NK-92 (cell line): ENCODE data around the gene RAD51B.
"Not testable (repeated sequence)": the region's sequence is repeated elsewhere in the genome, so short reads cannot be mapped to it uniquely, and the experiment has no call there.

Experiments used
- DNase-seq: peaks from one replicate; lab custom pipeline; 2025; ENCODE audit not compliant: unreplicated experiment; lab: John Stamatoyannopoulos, UW

The RAD51B gene

GRCh38 chr14:67943947-67944346 lies 124.4 kb downstream of the RAD51B start:
- no peak for DNase-seq

- no peak for DNase-seq
Observed at GRCh38 chr14:67944605-67945004, 125.0 kb downstream of the RAD51B start.

- no peak for DNase-seq
Observed at GRCh38 chr14:67949771-67950170, 130.2 kb downstream of the RAD51B start.

- DNase-seq: no peak
Observed at GRCh38 chr14:67950386-67950785, 130.8 kb downstream of the RAD51B start.

GRCh38 chr14:67951529-67952135 lies 132.1 kb downstream of the RAD51B start:
- no peak for DNase-seq

GRCh38 chr14:67952381-67952780 lies 132.8 kb downstream of the RAD51B start:
- DNase-seq: no peak

- no peak for DNase-seq
Observed at GRCh38 chr14:67952786-67953185, 133.2 kb downstream of the RAD51B start.

- no peak for DNase-seq
Observed at GRCh38 chr14:67955261-67955660, 135.7 kb downstream of the RAD51B start.

- DNase-seq: no peak
Observed at GRCh38 chr14:67957946-67958345, 138.4 kb downstream of the RAD51B start.

- no peak for DNase-seq
Observed at GRCh38 chr14:67961676-67962075, 142.1 kb downstream of the RAD51B start.

- no peak for DNase-seq
Observed at GRCh38 chr14:67962215-67962644, 142.7 kb downstream of the RAD51B start.

GRCh38 chr14:67963545-67963944 lies 144.0 kb downstream of the RAD51B start:
- DNase-seq: no peak

- DNase-seq: no peak
Observed at GRCh38 chr14:67963960-67964812, 144.6 kb downstream of the RAD51B start.

- no peak for DNase-seq
Observed at GRCh38 chr14:67965696-67966095, 146.1 kb downstream of the RAD51B start.

GRCh38 chr14:67967206-67967605 lies 147.6 kb downstream of the RAD51B start:
- no peak for DNase-seq

GRCh38 chr14:67967970-67968369 lies 148.4 kb downstream of the RAD51B start:
- DNase-seq: not testable (repeated sequence)

- DNase-seq: no peak
Observed at GRCh38 chr14:67970923-67971322, 151.3 kb downstream of the RAD51B start.

GRCh38 chr14:67971627-67972625 lies 152.3 kb downstream of the RAD51B start:
- no peak for DNase-seq

- no peak for DNase-seq
Observed at GRCh38 chr14:67973436-67973835, 153.9 kb downstream of the RAD51B start.

GRCh38 chr14:67975470-67975869 lies 155.9 kb downstream of the RAD51B start:
- no peak for DNase-seq

- DNase-seq: no peak
Observed at GRCh38 chr14:67977434-67978034, 158.0 kb downstream of the RAD51B start.
